Kidney epithelial cell (primary cell): ENCODE measurements around the gene ARFRP1. TPM values are rescaled to one million over a fixed set of nuclear protein-coding genes. Genes with fewer than 3 reads are reported as not detected.

Experiments used
- DNase-seq: peaks from one replicate; pipeline ENCODE4 v3.0.0-alpha.2; 2010; ENCODE audit warnings: low read depth
- H3K27me3 ChIP-seq: 2 replicates; pipeline ENCODE4 v1.6.0; 2011; ENCODE audit warnings: low read length; ENCODE audit not compliant: control insufficient read depth, insufficient read depth
- H3K36me3 ChIP-seq: 2 replicates; pipeline ENCODE4 v1.5.1; 2011; ENCODE audit warnings: low read length; ENCODE audit not compliant: control insufficient read depth, insufficient read depth
- H3K4me3 ChIP-seq: 2 replicates; pipeline ENCODE4 v1.5.1; 2011; ENCODE audit warnings: low read depth, mild to moderate bottlenecking, control low read depth, low read length
- total RNA-seq: library from RNA; depleted of rRNA; stranded (reverse); fragments of >200 nt; gene quantifications from 2 replicates; pipeline ENCODE4 v1.2.3, GENCODE V29; 2015
- TF ChIP-seq, protein P1 (sequence below): IDR thresholded peaks from 2 replicates; pipeline ENCODE4 v1.5.1; 2011; ENCODE audit warnings: mild to moderate bottlenecking, moderate library complexity, low read length, control low read depth, inconsistent platforms; ENCODE audit not compliant: insufficient read depth, poor library complexity, severe bottlenecking

The ARFRP1 gene
- total RNA-seq, 1 donor from 2014 or later, result 56.9 TPM

DNA sequence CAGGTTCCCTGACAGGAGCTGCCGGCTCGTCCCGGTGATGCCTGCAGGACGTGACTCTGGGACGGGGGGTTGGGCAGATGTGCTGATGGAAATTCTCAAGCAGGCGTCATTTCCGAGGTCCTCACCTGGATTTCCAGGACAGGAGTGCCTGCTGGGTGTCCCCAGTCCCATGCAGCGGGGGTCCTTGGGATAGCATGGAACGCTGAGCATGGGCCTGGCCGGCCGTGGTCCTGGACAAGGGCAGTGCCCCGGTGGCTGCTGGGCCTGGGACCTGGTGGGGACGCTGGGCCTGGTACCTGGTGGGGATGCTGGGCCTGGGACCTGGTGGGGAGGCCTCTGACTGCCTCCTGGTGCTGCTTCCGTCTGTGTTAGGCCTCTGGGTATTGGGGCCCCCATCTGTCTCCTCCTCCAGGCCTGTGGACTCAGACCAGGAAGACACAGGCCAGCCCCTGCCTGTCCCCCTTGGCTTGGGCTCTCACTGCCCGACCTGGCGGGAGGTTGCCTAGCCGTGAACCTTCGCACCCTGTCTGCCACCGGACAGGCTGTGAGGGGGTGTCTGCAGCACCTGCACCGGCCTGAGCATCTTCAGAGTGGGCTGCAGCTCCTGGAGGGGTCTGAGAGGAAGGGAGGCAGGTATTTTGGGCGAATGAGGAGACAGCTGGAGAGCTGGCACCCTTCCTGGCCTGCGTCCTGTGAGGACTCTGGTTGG lies 43.5 kb downstream of the ARFRP1 start:
- H3K27me3 ChIP-seq, result no peaks in the 10 kb centered on the region
- H3K36me3 ChIP-seq, result peaks cover 1% of the 10 kb centered on the region
- TF ChIP-seq, protein P1, sequence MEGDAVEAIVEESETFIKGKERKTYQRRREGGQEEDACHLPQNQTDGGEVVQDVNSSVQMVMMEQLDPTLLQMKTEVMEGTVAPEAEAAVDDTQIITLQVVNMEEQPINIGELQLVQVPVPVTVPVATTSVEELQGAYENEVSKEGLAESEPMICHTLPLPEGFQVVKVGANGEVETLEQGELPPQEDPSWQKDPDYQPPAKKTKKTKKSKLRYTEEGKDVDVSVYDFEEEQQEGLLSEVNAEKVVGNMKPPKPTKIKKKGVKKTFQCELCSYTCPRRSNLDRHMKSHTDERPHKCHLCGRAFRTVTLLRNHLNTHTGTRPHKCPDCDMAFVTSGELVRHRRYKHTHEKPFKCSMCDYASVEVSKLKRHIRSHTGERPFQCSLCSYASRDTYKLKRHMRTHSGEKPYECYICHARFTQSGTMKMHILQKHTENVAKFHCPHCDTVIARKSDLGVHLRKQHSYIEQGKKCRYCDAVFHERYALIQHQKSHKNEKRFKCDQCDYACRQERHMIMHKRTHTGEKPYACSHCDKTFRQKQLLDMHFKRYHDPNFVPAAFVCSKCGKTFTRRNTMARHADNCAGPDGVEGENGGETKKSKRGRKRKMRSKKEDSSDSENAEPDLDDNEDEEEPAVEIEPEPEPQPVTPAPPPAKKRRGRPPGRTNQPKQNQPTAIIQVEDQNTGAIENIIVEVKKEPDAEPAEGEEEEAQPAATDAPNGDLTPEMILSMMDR, result no peak
- no peak for DNase-seq
- no peak overlapping the region for H3K4me3 ChIP-seq

GRCh38 chr20:63663332-63664066 lies 44.3 kb downstream of the ARFRP1 start:
- peaks cover 1% of the 10 kb centered on the region for H3K36me3 ChIP-seq
- H3K27me3 ChIP-seq, result no peaks in the 10 kb centered on the region
- no peak overlapping the region for H3K4me3 ChIP-seq
- TF ChIP-seq, protein P1, result no peak
- DNase-seq, result no peak

DNA sequence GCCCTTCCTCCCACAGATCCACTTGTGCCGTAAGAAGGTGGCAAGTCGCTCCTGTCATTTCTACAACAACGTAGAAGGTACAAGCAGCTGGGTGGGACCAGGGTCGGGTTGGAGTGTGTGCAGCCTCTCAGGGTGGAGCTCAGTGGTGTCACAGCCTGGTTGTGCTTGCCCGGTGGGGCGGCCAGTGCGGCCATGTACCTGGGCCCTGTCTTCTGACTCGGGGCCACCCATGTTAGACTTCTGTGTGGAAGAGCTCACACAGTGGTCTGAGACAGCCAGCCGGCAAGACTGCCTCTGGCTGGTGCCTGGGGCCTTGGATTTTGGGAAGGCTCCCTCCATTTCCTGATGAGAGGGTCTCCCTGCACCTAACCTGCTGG lies 45.0 kb downstream of the ARFRP1 start:
- Histone ChIP-seq H3K4me3 (no peak overlapping the region), H3K27me3 (no peaks in the 10 kb centered on the region), H3K36me3 (peaks cover 1% of the 10 kb centered on the region)
- no peak for DNase-seq
- TF ChIP-seq, protein P1, result no peak

- DNase-seq, result no peak
Measured at GRCh38 chr20:63661959-63662812, 45.6 kb downstream of the ARFRP1 start.

DNA sequence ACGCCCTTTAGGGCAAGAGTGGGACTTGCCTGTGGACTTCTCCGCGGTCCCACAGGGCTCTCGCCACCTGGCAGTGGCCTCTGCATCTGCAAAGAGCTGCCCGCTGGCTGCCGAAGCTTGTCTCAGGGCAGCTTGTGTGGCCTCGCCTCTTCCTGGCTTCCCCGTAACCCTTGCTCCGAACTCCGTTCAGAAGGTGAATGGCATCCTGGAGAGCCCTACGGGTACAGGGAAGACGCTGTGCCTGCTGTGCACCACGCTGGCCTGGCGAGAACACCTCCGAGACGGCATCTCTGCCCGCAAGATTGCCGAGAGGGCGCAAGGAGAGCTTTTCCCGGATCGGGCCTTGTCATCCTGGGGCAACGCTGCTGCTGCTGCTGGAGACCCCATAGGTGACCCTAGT lies 46.7 kb downstream of the ARFRP1 start:
- TF ChIP-seq, protein P1, result no peak
- H3K27me3 ChIP-seq, result no peaks in the 10 kb centered on the region
- peaks cover 1% of the 10 kb centered on the region for H3K36me3 ChIP-seq
- no peak overlapping the region for H3K4me3 ChIP-seq
- no peak for DNase-seq

More at GRCh38 chr20:63661959-63662812, 45.6 kb downstream of the ARFRP1 start:
- Histone ChIP-seq H3K36me3 (peaks cover 1% of the 10 kb centered on the region), H3K4me3 (no peak overlapping the region), H3K27me3 (no peaks in the 10 kb centered on the region)
- TF ChIP-seq, protein P1, result no peak
